DLD1 (cell line): ENCODE results near the gene TRIB2.

Source experiments
- in situ Hi-C: cut with HindIII; loops from 2 replicates; pipeline ENCODE4 v1.10.0; 2017; ENCODE audit warnings: low sequenced_read_pairs

Gene TRIB2

DNA sequence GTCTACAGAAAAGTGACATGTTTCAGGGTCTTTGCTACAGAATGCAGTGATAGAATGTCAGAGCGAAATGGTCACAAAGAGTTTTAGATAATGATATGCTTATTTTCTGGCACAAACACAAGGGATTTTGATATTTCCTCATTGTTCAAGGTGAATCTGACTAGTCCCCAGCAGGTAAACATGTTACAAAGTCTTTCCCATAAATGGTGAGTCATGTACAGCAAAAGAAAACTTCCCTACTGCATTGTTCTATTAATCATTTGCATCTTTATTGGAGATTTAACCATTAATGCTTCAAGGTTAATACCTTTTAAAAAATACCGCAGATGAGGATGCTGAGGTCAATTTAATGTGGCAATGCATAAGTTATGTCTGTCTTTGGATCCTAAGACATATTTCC lies 19.1 kb upstream of the TRIB2 start:
- in situ Hi-C loops, result no loop called here

DNA sequence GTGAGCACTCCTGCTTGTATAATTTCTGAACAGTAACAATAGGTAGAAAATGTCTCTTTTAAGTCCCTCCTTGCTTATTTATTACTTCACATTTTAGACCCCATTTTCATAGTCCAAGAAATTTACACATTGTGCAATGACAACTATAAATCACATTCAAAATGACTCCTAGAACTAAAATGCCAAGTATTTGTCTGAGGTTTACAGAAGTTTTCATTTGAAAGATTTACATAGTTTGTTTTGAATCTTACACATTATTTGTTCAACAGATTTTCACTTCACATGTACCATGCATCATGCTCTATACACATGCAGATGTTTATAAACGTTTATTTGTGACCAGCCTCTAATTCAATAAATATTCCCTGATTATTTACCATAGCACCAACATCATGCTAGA lies 15.7 kb upstream of the TRIB2 start:
- in situ Hi-C loops, result no loop called here

DNA sequence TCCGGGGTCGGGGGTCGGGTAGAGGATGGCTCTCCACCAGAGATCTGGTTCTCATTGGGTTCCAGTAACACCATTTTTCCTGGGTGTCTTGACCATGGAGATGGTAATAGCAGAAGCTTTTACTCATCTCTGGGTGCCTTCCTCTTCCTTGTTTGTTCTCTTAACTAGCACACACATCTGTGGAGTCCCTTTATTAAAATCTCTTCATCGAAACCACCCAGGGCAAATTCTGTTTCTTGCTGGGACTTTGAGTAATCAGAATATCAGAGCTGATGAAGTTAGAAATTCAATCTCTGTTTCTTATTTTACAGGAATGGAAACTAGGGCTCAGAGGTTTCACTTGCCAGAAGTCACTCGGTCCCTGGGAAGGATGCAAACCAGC lies 15.0 kb upstream of the TRIB2 start:
- in situ Hi-C loops, result no loop called here

DNA sequence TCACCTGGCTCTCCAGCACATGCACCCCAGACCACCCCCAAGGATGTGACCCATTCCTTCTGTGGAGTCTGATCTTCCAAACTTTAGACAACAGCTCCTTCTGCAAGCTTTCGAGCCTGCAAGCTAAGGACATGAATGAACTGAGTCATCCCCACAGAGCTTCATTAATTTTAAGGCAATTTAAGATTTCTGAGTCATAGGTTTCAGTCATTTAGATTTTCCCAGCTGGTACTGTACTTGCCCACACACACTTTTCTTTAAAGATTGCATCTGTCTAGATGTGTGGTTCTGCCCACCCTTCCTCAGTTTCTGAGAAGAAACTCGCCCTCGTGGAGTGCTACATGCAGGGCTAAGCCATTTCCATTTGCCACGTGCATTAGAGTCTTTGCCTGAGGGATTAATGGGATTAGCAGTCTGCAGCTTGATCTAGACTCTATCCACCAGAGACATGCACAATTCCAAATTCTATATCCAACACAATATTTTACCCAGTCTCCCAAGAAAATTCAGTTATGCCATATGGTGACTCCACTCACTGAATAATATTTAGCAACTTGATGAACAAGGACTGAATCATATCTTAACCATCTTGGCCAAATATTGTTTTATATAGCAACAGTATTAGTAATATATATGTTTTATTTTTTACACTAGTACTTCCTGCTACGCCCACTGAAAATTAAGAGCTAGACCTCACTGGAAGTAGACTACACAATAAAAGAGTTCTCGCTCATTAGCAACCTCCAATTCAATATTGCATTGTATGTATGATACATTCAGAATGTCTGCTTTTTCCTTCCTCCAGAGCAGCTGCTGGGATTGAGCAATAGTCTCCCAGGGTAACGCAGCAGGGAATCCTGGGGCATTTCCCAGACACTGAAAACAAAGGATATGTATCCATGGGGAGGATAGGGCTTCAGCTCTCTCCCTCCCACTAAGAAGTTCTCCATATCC lies 14.3 kb upstream of the TRIB2 start:
- in situ Hi-C loops, result no loop called here

DNA sequence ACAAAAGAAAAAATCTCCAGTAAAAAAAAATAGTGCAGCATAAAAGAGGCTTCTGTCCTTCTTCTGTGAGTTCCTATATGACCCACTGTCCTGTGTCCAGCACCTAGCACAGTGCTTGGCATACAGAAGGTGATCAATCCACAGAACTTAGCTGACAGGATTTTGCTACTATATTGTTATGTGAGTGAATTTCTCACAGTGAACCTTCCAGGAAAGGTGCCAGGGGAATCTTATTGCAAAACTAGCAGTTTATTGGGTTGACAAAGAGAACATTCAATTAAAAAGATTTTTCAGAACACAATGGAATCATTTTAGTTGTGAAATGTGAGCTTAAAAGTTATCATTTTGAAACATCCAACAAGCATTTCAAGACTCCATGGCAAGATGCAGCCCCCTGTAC lies 12.4 kb upstream of the TRIB2 start:
- in situ Hi-C loops, result no loop called here

DNA sequence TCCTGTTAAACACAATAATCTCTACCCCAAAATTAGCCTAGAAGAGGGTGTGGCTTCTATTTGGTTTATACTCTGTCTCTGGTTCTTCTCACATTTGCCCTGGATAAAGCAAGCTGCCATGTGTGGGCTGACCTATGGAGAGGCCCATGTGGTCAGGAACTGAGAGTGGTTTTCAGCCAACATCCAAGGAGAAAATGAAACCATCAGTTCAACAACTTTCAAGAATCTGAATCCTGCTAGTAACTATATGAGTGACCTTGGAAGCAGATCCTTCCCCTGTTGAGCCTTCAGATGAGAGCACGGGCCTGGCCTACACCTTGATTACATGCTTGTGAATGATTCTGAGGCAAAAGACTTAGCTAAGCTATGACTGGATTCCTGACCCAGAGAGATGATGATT lies 11.5 kb upstream of the TRIB2 start:
- in situ Hi-C loops, result no loop called here

DNA sequence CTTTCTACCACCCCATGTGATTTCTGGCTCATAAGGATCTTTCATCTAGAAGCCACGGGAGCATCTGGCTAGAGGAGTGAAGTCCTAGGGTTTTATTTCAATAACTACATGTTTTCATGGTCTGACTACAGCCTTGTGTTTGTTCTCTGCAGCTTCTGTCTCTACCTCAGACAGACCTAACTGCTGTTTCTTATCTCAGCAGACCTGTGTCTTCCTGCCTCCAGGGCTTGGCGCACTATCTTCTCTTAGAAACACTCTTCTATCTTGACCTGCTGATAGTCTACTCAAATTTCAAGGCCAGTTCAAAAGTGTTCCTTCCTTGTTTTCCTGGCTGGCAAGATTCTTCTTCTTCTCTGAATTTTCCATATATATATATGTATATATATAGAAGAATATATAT lies 11.0 kb upstream of the TRIB2 start:
- in situ Hi-C loops, result no loop called here

DNA sequence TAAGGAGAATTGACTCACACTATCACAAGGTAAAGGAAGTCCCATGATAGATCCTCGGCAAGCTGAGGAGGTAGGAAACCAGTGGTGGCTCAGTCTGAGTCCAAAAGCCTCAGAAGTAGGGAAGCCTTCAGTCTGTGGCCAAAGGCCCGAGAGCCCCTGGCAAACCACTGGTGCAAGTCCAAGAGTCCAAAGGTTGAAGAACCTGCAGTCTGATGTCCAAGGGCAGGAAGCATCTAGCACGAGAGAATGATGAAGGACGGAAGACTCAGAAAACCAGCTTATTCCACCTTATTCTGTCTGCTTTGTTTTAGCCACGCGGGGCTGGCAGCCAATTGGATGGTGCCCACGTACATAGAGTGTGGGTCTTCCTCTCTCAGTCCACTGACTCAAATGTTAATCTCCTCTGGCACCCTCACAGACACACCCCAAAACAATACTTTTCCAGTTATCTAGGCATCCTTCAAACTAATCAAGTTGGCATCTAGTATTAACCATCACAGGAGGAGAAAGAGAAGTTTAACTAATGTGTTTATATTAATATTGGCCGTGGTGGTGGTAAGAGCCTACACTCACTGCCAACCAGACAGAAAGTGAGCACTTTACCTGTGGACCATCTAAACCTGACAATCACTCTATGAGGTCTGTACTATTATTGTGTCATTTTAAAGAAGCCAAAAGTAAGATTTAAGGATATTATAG lies 8.1 kb upstream of the TRIB2 start:
- in situ Hi-C loops, result no loop called here

DNA sequence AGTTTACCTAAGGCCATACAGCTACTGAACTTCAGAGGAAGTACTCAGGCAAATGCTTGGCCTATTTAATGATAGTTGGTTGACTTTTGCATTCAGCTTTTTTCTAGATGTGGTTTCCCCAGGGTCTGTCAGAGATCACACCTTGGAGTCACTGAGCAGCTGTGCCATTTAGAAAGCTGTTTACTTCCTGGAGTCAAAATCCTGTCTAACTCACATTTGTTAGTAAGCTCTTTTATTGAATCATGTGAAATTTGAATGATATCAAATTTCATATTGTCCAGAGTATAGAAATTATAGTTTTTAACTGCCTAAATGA lies 7.6 kb upstream of the TRIB2 start:
- in situ Hi-C loops, result no loop called here

DNA sequence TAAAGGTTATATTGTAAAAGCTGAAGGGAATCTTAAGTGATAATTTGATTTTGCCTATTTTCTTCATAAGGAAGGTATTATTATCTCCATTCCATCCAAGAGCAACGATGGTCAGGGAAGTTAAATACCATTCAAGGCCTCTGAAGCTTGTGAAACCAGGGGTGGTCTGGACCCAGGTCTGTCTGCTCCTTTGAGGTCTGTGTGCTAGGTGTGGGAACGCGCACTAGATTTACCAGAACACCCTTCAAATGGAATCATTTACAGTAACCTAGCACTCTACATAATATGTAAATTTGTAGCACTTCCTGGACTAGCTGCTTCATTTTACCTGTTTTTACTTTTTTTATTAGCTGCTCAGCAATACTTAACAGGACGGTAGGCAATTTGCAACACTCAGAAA lies 6.4 kb upstream of the TRIB2 start:
- in situ Hi-C loops, result no loop called here

DNA sequence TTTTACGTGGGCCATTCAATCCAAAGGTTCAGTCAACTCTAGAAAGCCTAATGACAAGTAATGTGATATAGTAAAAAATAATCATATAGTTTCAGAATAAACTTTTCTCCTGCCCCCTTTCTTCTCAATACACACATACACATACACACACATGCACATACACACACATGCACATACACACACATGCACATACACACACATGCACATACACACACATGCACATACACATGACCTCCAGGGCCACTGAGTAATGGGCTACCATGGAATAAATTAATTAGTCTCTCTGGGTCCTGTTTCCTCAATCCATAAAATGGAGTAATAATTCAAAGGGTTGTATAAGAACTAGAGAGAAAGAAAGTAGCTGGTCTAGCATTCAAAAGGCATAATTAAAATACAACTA lies 5.4 kb upstream of the TRIB2 start:
- in situ Hi-C loops, result no loop called here

DNA sequence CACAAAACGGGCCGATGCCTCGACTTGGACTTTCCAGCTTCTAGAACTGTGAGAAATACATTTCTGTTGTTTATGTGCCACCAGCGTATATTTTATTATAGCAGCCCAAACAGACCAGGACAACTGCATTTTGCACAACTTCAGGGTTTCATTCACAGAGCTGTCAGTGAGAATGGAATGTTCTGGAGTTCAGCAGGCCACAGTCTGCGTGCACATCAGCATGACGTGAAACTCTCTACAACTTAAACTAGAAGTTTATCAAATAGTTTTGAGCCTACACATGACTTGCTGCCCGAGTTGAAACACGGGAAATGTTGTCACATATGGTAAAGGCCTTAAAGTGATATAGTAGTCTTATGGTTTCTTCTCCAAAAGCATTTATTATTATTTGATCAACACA lies 3.9 kb upstream of the TRIB2 start:
- in situ Hi-C loops, result no loop called here

DNA sequence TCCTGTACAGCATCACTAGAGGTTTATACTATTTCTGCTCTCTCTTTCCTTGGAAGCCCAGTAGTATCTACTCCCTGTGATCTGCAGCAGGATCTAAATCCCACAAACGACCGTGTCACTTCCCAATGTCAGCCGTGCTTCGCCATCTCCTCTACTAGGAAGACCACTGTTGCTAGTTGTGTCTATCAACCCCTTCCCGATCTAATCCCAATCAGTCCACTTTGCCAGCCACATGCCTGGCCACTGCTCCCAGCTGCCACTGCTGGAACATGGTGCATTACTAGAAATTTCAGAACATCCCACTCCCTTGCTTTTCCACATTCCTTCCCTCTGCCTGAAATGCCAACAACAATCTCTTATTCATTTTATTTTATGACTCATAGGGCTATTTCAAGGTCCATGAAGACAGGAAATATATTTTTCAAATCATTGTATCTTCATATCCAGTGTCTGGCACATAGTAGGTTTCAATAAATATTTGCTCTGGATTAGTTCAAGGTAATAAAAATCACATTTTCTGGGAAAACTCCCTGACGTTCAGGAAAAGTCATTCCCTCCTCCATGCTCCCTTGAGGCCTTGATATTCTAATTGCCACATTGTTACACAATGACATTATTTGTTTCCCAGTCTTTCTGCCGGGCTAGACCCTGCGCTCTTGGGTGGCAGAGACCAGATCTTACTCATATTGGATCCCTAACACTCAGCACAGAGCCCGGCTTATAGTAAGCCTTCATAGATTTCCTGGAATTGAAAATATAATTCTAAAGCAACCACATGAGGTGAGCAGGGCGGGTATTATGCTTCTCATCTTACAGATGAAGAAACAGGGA lies 2.1 kb upstream of the TRIB2 start:
- in situ Hi-C loops, result no loop called here

DNA sequence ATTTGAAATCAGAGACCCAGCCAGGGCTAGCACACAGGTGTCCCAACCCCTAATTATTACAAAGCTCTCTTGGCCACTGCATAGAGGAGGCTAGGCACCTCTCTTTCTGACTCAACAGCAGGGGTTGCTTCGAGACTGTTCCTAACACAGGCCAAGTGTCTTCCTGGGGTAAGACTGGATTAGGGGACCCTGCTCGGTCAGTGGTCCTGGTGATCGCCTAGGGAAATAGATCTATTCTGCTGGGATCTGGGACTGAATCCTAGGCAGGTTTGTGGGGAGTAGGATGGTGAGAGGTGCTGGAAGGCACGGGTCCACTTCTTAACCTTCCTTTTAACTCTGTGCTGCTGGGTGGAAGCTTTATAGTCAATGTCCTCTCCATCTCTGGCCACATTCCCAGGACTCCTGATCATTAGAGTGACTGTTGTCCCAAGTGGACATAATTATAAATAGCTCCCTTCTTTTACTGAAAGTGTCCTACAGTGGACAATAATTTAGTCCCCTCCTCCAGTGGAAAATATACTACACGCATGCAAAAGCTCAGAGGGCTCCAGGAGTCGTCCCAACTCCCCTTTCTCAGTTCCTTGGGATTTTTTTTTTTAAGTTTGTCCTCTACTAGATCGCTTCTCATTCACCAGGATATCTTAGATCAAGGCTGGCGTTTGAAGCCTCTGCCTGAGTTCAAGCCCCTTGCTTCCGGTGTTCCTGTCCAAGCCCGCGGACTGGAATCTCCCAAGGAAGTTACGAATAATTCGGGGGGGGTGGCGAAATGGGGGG lies 1.3 kb upstream of the TRIB2 start:
- in situ Hi-C loops, result no loop called here

DNA sequence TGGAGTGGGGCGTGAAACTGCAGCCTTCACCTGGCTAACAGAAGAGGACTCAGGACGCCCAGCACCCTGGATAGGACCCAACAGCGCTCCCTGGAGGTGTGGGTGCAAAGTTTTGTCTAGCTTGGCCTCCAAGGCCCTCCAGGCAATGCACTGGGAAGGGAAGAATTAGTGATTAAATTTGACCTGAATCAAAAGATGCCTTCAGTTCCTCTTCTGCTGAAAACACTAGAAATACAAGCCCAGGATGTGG lies 779 bp upstream of the TRIB2 start:
- in situ Hi-C loops, result no loop called here

DNA sequence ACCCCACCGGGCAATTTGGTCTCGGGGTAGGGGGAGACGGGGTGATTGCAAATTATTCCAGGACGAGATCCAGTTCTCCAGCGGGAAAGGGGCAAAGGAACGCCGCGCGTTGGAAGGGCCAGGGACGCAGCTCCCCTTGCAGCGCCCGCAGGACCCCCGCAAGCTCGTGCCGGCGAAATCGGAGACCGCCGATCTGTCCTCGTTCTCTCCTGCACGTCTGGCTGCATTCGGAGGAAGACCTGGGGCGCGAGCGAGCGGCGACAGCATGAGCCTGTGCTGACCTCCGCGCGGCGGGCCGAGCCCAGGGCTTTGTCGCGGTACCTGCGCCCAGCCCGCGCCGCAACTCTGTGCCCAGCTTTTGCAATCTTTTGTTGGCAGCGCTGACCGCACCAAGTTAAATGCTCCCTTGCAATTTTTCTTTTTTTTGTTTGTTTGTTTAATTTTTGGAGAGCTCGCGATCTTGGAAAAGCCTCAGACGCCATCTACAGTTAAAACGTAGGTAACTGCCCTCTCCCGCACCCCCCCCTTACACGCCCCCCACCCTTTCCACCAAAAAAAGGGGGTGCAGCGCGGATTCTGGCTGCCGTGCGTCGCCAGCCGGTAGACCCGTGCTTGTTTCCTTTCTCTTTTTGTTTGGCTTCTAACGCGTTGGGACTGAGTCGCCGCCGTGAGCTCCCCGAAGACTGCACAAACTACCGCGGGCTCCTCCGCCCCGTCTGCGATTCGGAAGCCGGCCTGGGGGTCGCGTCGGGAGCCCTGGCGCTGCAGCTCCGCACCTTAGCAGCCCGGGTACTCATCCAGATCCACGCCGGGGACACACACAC lies 667 bp downstream of the TRIB2 start:
- in situ Hi-C loops, result no loop called here

DNA sequence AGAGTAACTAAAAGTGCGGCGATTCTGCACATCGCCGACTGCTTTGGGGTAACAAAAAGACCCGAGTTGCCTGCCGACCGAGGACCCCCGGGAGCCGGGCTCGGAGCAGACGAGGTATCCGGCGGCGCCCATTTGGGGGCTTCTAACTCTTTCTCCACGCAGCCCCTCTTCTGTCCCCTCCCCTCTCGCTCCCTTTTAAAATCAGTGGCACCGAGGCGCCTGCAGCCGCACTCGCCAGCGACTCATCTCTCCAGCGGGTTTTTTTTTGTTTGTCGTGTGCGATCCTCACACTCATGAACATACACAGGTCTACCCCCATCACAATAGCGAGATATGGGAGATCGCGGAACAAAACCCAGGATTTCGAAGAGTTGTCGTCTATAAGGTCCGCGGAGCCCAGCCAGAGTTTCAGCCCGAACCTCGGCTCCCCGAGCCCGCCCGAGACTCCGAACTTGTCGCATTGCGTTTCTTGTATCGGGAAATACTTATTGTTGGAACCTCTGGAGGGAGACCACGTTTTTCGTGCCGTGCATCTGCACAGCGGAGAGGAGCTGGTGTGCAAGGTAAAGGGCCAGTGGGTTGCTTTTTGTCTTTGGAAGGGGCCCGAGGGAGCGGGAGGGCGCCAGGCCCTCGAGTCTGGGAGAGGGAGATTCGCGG lies 1.4 kb downstream of the TRIB2 start:
- in situ Hi-C loops, result no loop called here

DNA sequence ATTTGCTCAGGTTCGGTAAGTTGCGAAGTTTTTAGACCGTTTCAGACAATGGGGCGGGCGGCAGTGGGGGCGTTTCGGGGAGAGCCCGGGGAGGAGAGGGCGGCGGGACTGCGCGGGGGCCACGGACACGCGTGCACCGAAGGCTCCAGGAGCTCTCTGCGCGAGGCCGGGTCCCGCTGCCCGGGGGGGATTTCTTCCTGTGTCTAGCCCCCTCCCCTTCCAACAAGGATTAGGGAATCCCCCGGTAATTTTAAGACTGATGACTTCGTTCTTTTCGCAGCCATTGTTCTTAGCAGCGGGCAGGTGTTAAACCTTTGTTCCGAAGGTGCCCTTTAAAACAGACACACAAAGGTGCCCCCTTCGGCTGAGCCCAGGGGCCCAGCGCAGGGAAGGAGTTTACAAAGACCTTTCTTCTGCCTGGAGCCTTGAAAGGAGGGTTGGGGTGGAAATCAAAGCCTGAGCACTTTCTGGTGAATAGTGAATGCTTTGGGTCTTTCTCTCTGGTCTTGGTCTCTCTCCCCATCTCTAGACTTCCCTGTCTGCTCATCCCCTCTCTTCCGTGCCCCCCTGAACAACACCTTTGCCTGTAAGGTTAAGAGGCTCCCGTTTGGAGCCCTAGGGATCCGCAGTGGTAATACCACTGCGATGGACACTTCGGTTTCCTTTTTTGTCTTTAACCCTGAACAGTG lies 2.1 kb downstream of the TRIB2 start:
- in situ Hi-C loops, result no loop called here
